ENCODE data around the gene ADA.

Gene ADA

GRCh38 chr20:44609516-44610312, 41.8 kb downstream of the ADA start:
- Mint-ChIP-seq H3K4me3 (peak overlapping the region; percentile 45), H3K9me3 (no peaks in the 10 kb centered on the region), H3K4me1 (peaks cover 18% of the 10 kb centered on the region), H3K27ac (peak overlapping the region; percentile 94), H3K36me3 (peaks cover 11% of the 10 kb centered on the region)
- ATAC-seq (peak; percentile 95), DNase-seq (ENCODE audit: low spot score in 2 of 2) (peak; percentile 83 to 92)

- Mint-ChIP-seq H3K4me3 (no peak overlapping the region), H3K9me3 (no peaks in the 10 kb centered on the region), H3K27ac (peak overlapping the region; percentile 56), H3K36me3 (peaks cover 11% of the 10 kb centered on the region), H3K4me1 (peaks cover 17% of the 10 kb centered on the region)
- no peak for ATAC-seq
- DNase-seq (ENCODE audit: low spot score in 2 of 2), result no peak
Observed at GRCh38 chr20:44609006-44609515, 42.4 kb downstream of the ADA start.

DNA sequence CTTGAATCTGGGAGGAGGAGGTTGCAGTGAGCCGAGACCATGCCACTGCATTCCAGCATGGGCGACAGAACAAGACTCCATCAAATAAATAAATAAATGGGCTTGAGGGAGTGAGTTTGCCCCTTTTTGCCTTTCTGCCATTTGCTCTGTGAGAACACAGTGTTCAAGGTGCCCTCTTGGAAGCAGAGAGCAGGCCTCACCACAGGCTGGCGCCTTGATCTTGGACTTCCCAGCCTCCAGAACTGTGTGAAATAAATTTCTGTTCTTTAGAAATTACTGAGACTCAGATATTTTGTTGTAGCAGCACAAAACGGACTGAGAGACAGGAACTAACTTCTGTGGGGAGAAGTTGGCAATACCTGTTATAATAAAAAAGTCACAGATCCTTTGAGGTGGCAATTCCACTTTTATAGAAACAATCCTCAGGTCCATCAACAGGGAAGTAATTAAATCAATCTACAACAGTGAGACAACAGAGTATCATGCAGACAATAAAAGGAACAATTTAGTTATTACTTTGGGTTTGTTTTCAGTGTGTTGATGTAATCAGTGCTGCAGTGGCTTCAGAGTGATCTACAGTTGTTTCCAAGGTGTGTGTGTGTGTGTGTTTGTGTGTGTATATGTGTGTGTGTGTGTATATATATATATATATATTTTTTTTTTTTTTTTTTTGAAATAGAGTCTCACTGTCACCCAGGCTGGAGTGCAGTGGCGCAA, 44.6 kb downstream of the ADA start:
- H3K4me3 Mint-ChIP-seq, result no peak overlapping the region
- ATAC-seq (no peak), DNase-seq (ENCODE audit: low spot score in 2 of 2) (no peak)
- peaks cover 11% of the 10 kb centered on the region for H3K4me1 Mint-ChIP-seq
- H3K36me3 Mint-ChIP-seq, result peaks cover 11% of the 10 kb centered on the region
- H3K27ac Mint-ChIP-seq, result no peak overlapping the region
- no peaks in the 10 kb centered on the region for H3K9me3 Mint-ChIP-seq

- peaks cover 4% of the 10 kb centered on the region for H3K4me1 Mint-ChIP-seq
- DNase-seq (ENCODE audit: low spot score in 2 of 2) (no peak), ATAC-seq (no peak)
- no peak overlapping the region for H3K4me3 Mint-ChIP-seq
- H3K9me3 Mint-ChIP-seq, result no peaks in the 10 kb centered on the region
- H3K36me3 Mint-ChIP-seq, result no peaks in the 10 kb centered on the region
- H3K27ac Mint-ChIP-seq, result no peak overlapping the region
Observed at GRCh38 chr20:44603327-44603726, 48.2 kb downstream of the ADA start.

DNA sequence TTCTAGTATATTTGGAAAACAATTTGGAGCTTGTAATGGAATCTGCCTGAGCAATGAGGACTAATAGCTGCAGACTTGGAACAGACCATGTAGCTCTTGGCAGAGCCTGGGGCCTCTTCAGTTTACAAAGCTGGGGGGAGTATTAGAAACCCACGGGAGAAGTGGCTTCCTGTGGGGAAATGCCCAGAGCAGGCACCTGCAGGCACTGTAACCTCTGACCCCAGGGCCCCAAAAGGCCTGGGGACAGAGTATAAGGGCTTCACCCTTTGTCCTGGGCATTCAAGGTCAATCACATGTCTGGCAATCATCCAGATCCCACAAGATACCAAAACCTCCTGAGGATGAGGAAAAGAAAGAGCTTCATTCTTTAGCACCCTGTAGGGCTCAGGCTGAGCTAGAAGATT, 49.7 kb downstream of the ADA start:
- ATAC-seq, result no peak

GRCh38 chr20:44601236-44601671, 50.2 kb downstream of the ADA start:
- H3K36me3 Mint-ChIP-seq, result no peaks in the 10 kb centered on the region
- H3K27ac Mint-ChIP-seq, result no peak overlapping the region
- no peaks in the 10 kb centered on the region for H3K9me3 Mint-ChIP-seq
- H3K4me3 Mint-ChIP-seq, result no peak overlapping the region
- ATAC-seq, result no peak
- no peak for DNase-seq (ENCODE audit: low spot score in 2 of 2)
- H3K4me1 Mint-ChIP-seq, result peaks cover 9% of the 10 kb centered on the region

More for the DNA sequence above, 49.7 kb downstream of the ADA start:
- Mint-ChIP-seq H3K4me1 (peaks cover 9% of the 10 kb centered on the region), H3K27ac (no peak overlapping the region), H3K9me3 (no peaks in the 10 kb centered on the region), H3K36me3 (no peaks in the 10 kb centered on the region), H3K4me3 (no peak overlapping the region)
- DNase-seq (ENCODE audit: low spot score in 2 of 2), result no peak

DNA sequence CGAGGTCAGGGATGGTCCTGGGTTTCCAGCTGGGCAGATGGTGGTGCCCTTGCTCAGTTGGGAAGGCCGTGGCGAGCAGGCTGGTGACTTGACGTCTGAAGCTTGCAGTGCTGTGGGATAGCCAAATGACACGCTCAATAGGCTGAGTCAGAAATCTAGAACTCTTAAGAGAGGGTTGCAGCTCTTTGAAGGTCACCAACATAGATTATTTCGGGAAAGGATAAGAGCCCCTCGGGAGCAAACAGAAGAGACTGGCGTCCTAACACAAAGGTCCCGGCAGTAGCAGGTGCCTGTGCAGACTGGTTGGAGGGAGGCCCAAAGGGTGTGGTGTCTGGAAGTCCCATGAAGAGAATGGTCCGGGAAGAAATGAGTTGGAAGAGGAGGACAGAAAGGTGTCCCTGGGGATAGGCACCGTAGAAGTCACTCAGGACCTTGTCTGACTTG, 50.7 kb downstream of the ADA start:
- H3K9me3 Mint-ChIP-seq, result no peaks in the 10 kb centered on the region
- no peaks in the 10 kb centered on the region for H3K36me3 Mint-ChIP-seq
- ATAC-seq, result no peak
- H3K4me1 Mint-ChIP-seq, result peaks cover 9% of the 10 kb centered on the region
- H3K27ac Mint-ChIP-seq, result no peak overlapping the region
- no peak for DNase-seq (ENCODE audit: low spot score in 2 of 2)
- H3K4me3 Mint-ChIP-seq, result no peak overlapping the region

DNA sequence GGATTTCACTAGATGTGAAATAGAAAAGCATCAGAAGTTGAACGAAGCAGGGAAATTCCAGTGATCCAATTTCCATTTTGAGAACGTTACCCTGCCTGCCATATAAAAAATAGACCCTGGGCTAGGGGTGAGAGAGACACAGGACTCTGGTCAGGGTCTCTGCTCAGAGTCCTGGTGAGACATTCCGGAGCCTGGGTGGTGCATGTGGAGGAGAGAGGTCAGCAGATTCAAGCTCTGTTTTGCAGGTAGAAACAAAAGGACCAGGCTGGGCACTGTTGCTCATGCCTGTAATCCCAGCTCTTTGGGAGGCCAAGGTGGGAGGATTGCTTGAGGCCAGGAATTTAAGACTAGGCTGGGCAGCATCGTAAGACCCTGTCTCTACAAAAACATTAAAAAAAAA, 51.2 kb downstream of the ADA start:
- DNase-seq (ENCODE audit: low spot score in 2 of 2) (no peak), ATAC-seq (no peak)
- Mint-ChIP-seq H3K4me1 (peaks cover 9% of the 10 kb centered on the region), H3K4me3 (no peak overlapping the region), H3K36me3 (no peaks in the 10 kb centered on the region), H3K9me3 (no peaks in the 10 kb centered on the region), H3K27ac (no peak overlapping the region)

GRCh38 chr20:44599715-44600114, 51.8 kb downstream of the ADA start:
- DNase-seq (ENCODE audit: low spot score in 2 of 2) (no peak), ATAC-seq (no peak)
- H3K4me3 Mint-ChIP-seq, result no peak overlapping the region
- peaks cover 9% of the 10 kb centered on the region for H3K4me1 Mint-ChIP-seq
- no peaks in the 10 kb centered on the region for H3K36me3 Mint-ChIP-seq
- H3K9me3 Mint-ChIP-seq, result no peaks in the 10 kb centered on the region
- no peak overlapping the region for H3K27ac Mint-ChIP-seq

- Mint-ChIP-seq H3K4me3 (no peak overlapping the region), H3K27ac (peak overlapping the region; percentile 75), H3K9me3 (no peaks in the 10 kb centered on the region), H3K36me3 (no peaks in the 10 kb centered on the region), H3K4me1 (peaks cover 9% of the 10 kb centered on the region)
- no peak for DNase-seq (ENCODE audit: low spot score in 2 of 2)
- peak; percentile 60 for ATAC-seq
Observed at GRCh38 chr20:44598423-44599305, 52.8 kb downstream of the ADA start.

DNA sequence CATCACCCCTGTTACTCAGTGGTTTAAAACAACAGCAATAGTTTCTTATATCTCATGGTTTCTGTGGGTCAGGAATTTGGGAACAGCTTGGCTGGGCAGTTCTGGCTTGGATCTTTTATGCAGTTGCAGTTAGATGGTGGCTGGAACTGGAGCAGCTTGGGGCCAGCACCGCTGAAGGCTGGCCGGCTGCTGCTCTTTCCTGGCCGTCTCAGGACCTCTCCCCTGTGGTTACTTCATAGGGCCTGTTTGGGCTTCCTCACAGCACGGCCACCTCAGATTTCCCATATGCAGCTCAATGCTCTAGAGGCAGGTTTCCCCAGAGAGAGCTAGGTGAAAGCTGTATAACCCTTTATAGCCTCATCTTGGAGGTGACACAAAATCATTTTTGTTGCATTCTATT, 53.6 kb downstream of the ADA start:
- H3K4me1 Mint-ChIP-seq, result peaks cover 9% of the 10 kb centered on the region
- no peaks in the 10 kb centered on the region for H3K9me3 Mint-ChIP-seq
- DNase-seq (ENCODE audit: low spot score in 2 of 2), result no peak
- ATAC-seq, result no peak
- H3K36me3 Mint-ChIP-seq, result no peaks in the 10 kb centered on the region
- no peak overlapping the region for H3K4me3 Mint-ChIP-seq
- H3K27ac Mint-ChIP-seq, result peak overlapping the region; percentile 75

GRCh38 chr20:44597516-44597915, 54.0 kb downstream of the ADA start:
- no peak for ATAC-seq
- peaks cover 9% of the 10 kb centered on the region for H3K4me1 Mint-ChIP-seq
- no peaks in the 10 kb centered on the region for H3K9me3 Mint-ChIP-seq
- no peak for DNase-seq (ENCODE audit: low spot score in 2 of 2)
- no peak overlapping the region for H3K4me3 Mint-ChIP-seq
- H3K27ac Mint-ChIP-seq, result peak overlapping the region; percentile 75
- no peaks in the 10 kb centered on the region for H3K36me3 Mint-ChIP-seq

DNA sequence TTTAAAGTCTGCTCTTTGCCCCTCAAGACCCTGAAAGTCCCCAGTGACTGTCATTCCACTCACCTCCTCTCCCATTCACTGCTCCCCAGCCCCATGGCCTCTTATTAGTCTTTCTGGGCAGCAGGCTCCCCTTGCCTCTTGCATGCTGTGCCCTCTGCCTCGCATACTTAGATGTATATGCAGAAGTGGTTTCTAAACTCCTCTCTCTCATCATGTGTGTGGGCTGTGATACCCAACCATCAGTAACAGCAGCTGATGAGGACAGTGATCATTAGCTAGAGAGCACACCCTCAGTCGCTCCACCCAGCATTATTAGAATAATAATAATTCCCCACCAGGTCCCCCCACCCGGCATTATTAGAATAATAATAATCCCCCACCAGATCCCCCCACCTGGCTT, 54.6 kb downstream of the ADA start:
- no peaks in the 10 kb centered on the region for H3K36me3 Mint-ChIP-seq
- ATAC-seq, result no peak
- H3K4me3 Mint-ChIP-seq, result no peak overlapping the region
- peaks cover 9% of the 10 kb centered on the region for H3K4me1 Mint-ChIP-seq
- no peak overlapping the region for H3K27ac Mint-ChIP-seq
- no peak for DNase-seq (ENCODE audit: low spot score in 2 of 2)
- H3K9me3 Mint-ChIP-seq, result no peaks in the 10 kb centered on the region

DNA sequence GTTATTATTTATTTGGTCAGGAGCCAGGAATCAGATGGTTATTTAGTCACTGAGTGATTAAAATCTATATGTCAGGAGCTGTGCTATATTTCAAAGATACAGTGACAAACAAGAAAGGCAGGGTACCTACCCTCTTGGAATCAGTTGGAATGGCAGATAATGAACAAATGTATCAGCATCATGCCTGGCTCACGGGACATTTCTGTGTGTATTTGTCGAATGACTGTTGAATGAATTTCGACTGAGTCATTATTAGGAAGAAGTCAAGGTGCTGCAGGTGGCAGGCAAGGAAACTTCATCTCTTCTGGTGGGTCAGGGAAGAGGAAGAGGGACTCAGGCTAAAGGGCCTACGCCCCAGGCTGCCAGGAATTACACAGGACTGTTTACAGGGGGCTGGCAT, 55.5 kb downstream of the ADA start:
- no peaks in the 10 kb centered on the region for H3K36me3 Mint-ChIP-seq
- DNase-seq (ENCODE audit: low spot score in 2 of 2) (no peak), ATAC-seq (no peak)
- H3K4me3 Mint-ChIP-seq, result no peak overlapping the region
- H3K27ac Mint-ChIP-seq, result no peak overlapping the region
- H3K9me3 Mint-ChIP-seq, result no peaks in the 10 kb centered on the region
- H3K4me1 Mint-ChIP-seq, result peaks cover 9% of the 10 kb centered on the region

DNA sequence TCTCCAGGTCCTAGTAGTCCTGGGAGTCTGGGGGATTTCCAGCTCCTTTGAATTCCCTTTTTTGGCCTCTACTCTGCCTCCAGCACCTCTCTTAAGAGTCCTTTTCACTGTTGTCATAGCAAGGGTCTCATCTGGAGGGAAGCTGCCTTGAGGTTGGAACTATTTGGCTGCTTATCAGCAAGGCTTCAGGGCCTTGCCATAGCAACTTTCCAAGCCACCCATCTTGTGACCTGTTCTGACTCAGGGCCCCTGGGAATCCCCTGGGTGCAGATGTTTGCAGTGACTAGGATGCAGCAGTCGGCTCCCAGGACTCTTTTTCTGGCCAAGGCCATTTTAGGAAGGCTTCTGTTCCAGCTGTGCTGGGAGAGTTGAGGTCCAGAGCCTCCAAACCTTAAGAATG, 56.8 kb downstream of the ADA start:
- Mint-ChIP-seq H3K4me1 (peaks cover 9% of the 10 kb centered on the region), H3K9me3 (no peaks in the 10 kb centered on the region), H3K36me3 (no peaks in the 10 kb centered on the region), H3K27ac (peak overlapping the region; percentile 64), H3K4me3 (no peak overlapping the region)
- ATAC-seq (peak; percentile 74), DNase-seq (ENCODE audit: low spot score in 2 of 2) (no peak)
